ENCODE results near the gene SAMSN1. TPM values are rescaled to one million over a fixed set of nuclear protein-coding genes. Genes with fewer than 3 reads are reported as not detected.
"Not testable (repeated sequence)": the region's sequence is repeated elsewhere in the genome, so short reads cannot be mapped to it uniquely, and the experiment has no call there.

Gene SAMSN1
- total and polyA plus RNA-seq, 12 donors, result 0.28 to 12.8 (median 1.6) TPM

- intact Hi-C loops (cut with DNase I), result no loop called here
These were observed 32.3 kb downstream of the SAMSN1 start for GRCh38 chr21:14513804-14514203.

GRCh38 chr21:14506859-14507457 lies 39.2 kb downstream of the SAMSN1 start:
- intact Hi-C loops (cut with DNase I); H3K9me3 ChIP-seq; ATAC-seq; H3K4me3 ChIP-seq; DNase-seq; H3K27ac ChIP-seq; H3K4me1 ChIP-seq; H3K27me3 ChIP-seq: not testable (repeated sequence)
- peaks cover 0 to 65% (median 0%) of the 10 kb centered on the region in 9 donors for H3K36me3 ChIP-seq
- WGBS, 2 donors, result 84 to 89% methylated on average over 2 of the region's 2 CpGs

More at GRCh38 chr21:14513804-14514203, 32.3 kb downstream of the SAMSN1 start:
- DNase-seq, result no peak
- no peak overlapping the region for H3K27ac ChIP-seq
- ATAC-seq, result no peak
- 95% methylated on average over 1 of the region's 1 CpG for WGBS, 2 donors
- H3K9me3 ChIP-seq, result peaks cover 0 to 8% (median 0%) of the 10 kb centered on the region in 11 donors
- peaks cover 0 to 5% (median 0%) of the 10 kb centered on the region in 9 donors for H3K4me1 ChIP-seq
- TF ChIP-seq, protein P1, sequence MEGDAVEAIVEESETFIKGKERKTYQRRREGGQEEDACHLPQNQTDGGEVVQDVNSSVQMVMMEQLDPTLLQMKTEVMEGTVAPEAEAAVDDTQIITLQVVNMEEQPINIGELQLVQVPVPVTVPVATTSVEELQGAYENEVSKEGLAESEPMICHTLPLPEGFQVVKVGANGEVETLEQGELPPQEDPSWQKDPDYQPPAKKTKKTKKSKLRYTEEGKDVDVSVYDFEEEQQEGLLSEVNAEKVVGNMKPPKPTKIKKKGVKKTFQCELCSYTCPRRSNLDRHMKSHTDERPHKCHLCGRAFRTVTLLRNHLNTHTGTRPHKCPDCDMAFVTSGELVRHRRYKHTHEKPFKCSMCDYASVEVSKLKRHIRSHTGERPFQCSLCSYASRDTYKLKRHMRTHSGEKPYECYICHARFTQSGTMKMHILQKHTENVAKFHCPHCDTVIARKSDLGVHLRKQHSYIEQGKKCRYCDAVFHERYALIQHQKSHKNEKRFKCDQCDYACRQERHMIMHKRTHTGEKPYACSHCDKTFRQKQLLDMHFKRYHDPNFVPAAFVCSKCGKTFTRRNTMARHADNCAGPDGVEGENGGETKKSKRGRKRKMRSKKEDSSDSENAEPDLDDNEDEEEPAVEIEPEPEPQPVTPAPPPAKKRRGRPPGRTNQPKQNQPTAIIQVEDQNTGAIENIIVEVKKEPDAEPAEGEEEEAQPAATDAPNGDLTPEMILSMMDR (IDR thresholded peaks at IDR 0.05), result no peak
- no peaks in the 10 kb centered on the region for H3K27me3 ChIP-seq
- no peak overlapping the region for H3K4me3 ChIP-seq
- peaks cover 0 to 73% (median 0%) of the 10 kb centered on the region in 9 donors for H3K36me3 ChIP-seq

- intact Hi-C loops (cut with DNase I), result no loop called here
- TF ChIP-seq, protein P1 (IDR thresholded peaks at IDR 0.05), result no peak
- WGBS, 2 donors, result 79 to 89% methylated on average over 2 of the region's 2 CpGs
- DNase-seq (no peak), ATAC-seq (no peak)
- H3K9me3 ChIP-seq, result no peaks in the 10 kb centered on the region
- peaks cover 0 to 13% (median 0%) of the 10 kb centered on the region in 9 donors for H3K4me1 ChIP-seq
- H3K4me3 ChIP-seq, result no peak overlapping the region
- peaks cover 0 to 87% (median 0%) of the 10 kb centered on the region in 9 donors for H3K36me3 ChIP-seq
- H3K27ac ChIP-seq, result no peak overlapping the region
- no peaks in the 10 kb centered on the region for H3K27me3 ChIP-seq
These were observed 45.2 kb downstream of the SAMSN1 start for GRCh38 chr21:14500873-14501272.

GRCh38 chr21:14499316-14499715 lies 46.8 kb downstream of the SAMSN1 start:
- Histone ChIP-seq H3K9me3 (peaks cover 0 to under 1% (median 0%) of the 10 kb centered on the region in 11 donors), H3K4me3 (no peak overlapping the region), H3K4me1 (peaks cover 0 to 13% (median 0%) of the 10 kb centered on the region in 9 donors), H3K27me3 (no peaks in the 10 kb centered on the region), H3K36me3 (peaks cover 0 to 95% (median 0%) of the 10 kb centered on the region in 9 donors), H3K27ac (no peak overlapping the region)
- TF ChIP-seq, protein P1 (IDR thresholded peaks at IDR 0.05), result no peak
- DNase-seq (no peak), ATAC-seq (no peak)
- WGBS, 2 donors, result 70 to 82% methylated on average over 1 of the region's 1 CpG
- intact Hi-C loops (cut with DNase I), result no loop called here

GRCh38 chr21:14497825-14498224 lies 48.3 kb downstream of the SAMSN1 start:
- 64 to 65% methylated on average over 2 of the region's 2 CpGs for WGBS, 2 donors
- no peak for ATAC-seq
- H3K4me1 ChIP-seq, result peaks cover 0 to 13% (median 0%) of the 10 kb centered on the region in 9 donors
- no peak overlapping the region for H3K4me3 ChIP-seq
- TF ChIP-seq, protein P1 (IDR thresholded peaks at IDR 0.05), result no peak
- DNase-seq, result no peak
- no peak overlapping the region for H3K27ac ChIP-seq
- peaks cover 0 to 3% (median 0%) of the 10 kb centered on the region in 11 donors for H3K9me3 ChIP-seq
- H3K27me3 ChIP-seq, result no peaks in the 10 kb centered on the region
- intact Hi-C loops (cut with DNase I), result no loop called here
- peaks cover 0 to 85% (median 0%) of the 10 kb centered on the region in 9 donors for H3K36me3 ChIP-seq

Measured in heart right ventricle (tissue), 16 donors.